Keratinocyte (primary cell): ENCODE results near the gene FCRL5. TPM values are rescaled to one million over a fixed set of nuclear protein-coding genes. Genes with fewer than 3 reads are reported as not detected.

ENCODE experiments used
- DNase-seq: peaks from one replicate; pipeline ENCODE4 v3.0.0-alpha.2; 2011; ENCODE audit warnings: low read depth, missing footprints, low spot score
- FAIRE-seq: peaks from 2 replicates; lab custom pipeline; 2011; peaks lifted over from hg19 to GRCh38; lab: Jason Lieb, UNC
- H2AFZ ChIP-seq: 2 replicates; pipeline ENCODE4 v1.6.0; 2012; ENCODE audit warnings: low read length, control low read depth, inconsistent platforms; ENCODE audit not compliant: control insufficient read depth
- H3K27ac ChIP-seq: 2 replicates; pipeline ENCODE4 v1.5.1; 2011; ENCODE audit warnings: low read length; ENCODE audit not compliant: control insufficient read depth, insufficient read depth
- H3K27me3 ChIP-seq: 3 replicates; pipeline ENCODE4 v1.6.0; 2011; ENCODE audit warnings: low read length; ENCODE audit not compliant: control insufficient read depth, insufficient read depth; ENCODE audit errors: extremely low read depth
- H3K36me3 ChIP-seq, 2 experiments: 2 replicates in 1 of 2; 3 replicates in 1 of 2; pipeline ENCODE4 v1.5.1; 2011; ENCODE audit warnings: low read length in 2 of 2, mild to moderate bottlenecking in 1 of 2; ENCODE audit not compliant: control insufficient read depth in 2 of 2, insufficient read depth in 2 of 2; ENCODE audit errors: extremely low read depth in 1 of 2
- H3K4me1 ChIP-seq: 3 replicates; pipeline ENCODE4 v1.5.1; 2011; ENCODE audit warnings: low read length; ENCODE audit not compliant: control insufficient read depth, insufficient read depth; ENCODE audit errors: extremely low read depth
- H3K4me2 ChIP-seq: 3 replicates; pipeline ENCODE4 v1.6.0; 2011; ENCODE audit warnings: low read depth, low read length; ENCODE audit not compliant: control insufficient read depth, insufficient read depth; ENCODE audit errors: extremely low read depth
- H3K4me3 ChIP-seq, 3 experiments: fragments of 200-600 bp in 1 of 3; sonication (generic) in 1 of 3; 2 replicates in 2 of 3; 3 replicates in 1 of 3; pipeline ENCODE4 v1.5.1; 2011 to 2016; ENCODE audit warnings: low read length in 3 of 3, mild to moderate bottlenecking in 3 of 3, control low read depth in 2 of 3, inconsistent platforms in 1 of 3, low read depth in 1 of 3, mixed read lengths in 1 of 3, mixed run types in 1 of 3, moderate library complexity in 1 of 3; ENCODE audit not compliant: control insufficient read depth in 2 of 3, insufficient read depth in 2 of 3; ENCODE audit errors: extremely low read depth in 1 of 3
- H3K79me2 ChIP-seq: 2 replicates; pipeline ENCODE4 v1.6.0; 2012; ENCODE audit warnings: low read length; ENCODE audit not compliant: control insufficient read depth, insufficient read depth
- H3K9ac ChIP-seq: 3 replicates; pipeline ENCODE4 v1.6.0; 2011; ENCODE audit warnings: low read length; ENCODE audit not compliant: control insufficient read depth, insufficient read depth; ENCODE audit errors: extremely low read depth
- H3K9me1 ChIP-seq: 3 replicates; pipeline ENCODE4 v1.6.0; 2011; ENCODE audit warnings: low read length; ENCODE audit not compliant: control insufficient read depth, insufficient read depth; ENCODE audit errors: extremely low read depth
- H3K9me3 ChIP-seq: 2 replicates; pipeline ENCODE4 v1.5.1; 2012; ENCODE audit warnings: low read depth, low read length; ENCODE audit not compliant: control insufficient read depth
- H4K20me1 ChIP-seq: 3 replicates; pipeline ENCODE4 v1.6.0; 2011; ENCODE audit warnings: low read length; ENCODE audit not compliant: control insufficient read depth, insufficient read depth; ENCODE audit errors: extremely low read depth
- EZH2 ChIP-seq: IDR thresholded peaks from one replicate; pipeline ENCODE4 v1.6.1; 2012; ENCODE audit warnings: inconsistent platforms, mild to moderate bottlenecking, low read length, moderate library complexity
- dilution Hi-C: fragments of 300-500 bp; cut with MboI; formaldehyde crosslinking; loops from one replicate; pipeline ENCODE4 v1.7.0; 2020; ENCODE audit warnings: low sequenced_read_pairs; ENCODE audit not compliant: extremely low pct_ligation_motif_present
- polyA plus RNA-seq, 5 experiments: library from polyadenylated mRNA; depleted of rRNA in 3 of 5; stranded (reverse) in 3 of 5; stranded (forward) in 1 of 5; unstranded in 1 of 5; fragments of >200 nt; gene quantifications; 1 replicate in 1 of 5; 2 replicates in 3 of 5; 3 replicates in 1 of 5; pipeline versions ENCODE4 v1.2.1 to v1.2.3, GENCODE V29; 2011 to 2012; ENCODE audit warnings: missing spikeins in 2 of 5, low read depth in 1 of 5, low replicate concordance in 1 of 5
- TF ChIP-seq, protein P1 (sequence below), 3 experiments: IDR thresholded peaks in 1 of 3; conservative IDR thresholded peaks in 1 of 3; optimal IDR thresholded peaks in 1 of 3; 2 replicates in 2 of 3; 3 replicates in 1 of 3; pipeline versions ENCODE3 to v1.5.1; 2011; ENCODE audit warnings: low read length in 3 of 3, mild to moderate bottlenecking in 3 of 3, moderate library complexity in 2 of 3, control low read depth in 1 of 3, inconsistent platforms in 1 of 3; ENCODE audit not compliant: insufficient read depth in 2 of 3; ENCODE audit errors: extremely low read depth in 1 of 3

Gene FCRL5
- polyA plus RNA-seq, 1 donor (not counting 4 experiments of a cell fraction or from before 2014, with no cell fraction given): not detected

DNA sequence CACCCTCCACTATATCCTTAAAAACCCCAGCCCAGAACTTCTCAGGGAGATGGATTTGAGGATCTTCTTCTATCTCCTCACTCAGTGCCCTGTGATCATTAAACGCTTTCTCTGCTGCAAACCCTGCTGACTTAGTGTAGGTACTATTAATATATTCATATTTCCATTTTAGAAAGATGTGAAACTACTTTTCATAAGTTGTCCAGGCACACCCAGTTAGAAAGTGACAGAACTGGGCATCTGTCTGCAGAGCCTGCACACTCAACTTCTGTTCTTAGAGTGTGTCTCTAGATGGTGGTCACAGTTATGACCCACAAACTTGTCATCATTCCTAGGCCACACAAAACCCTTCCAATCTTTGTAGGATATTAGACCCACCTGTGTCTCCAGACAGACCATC lies 55.0 kb downstream of the FCRL5 start:
- Histone ChIP-seq H4K20me1 (no peaks in the 10 kb centered on the region), H3K9ac (no peak overlapping the region), H3K79me2 (no peaks in the 10 kb centered on the region), H3K9me3 (no peaks in the 10 kb centered on the region), H3K4me3 (no peak overlapping the region), H2AFZ (no peak overlapping the region), H3K9me1 (no peaks in the 10 kb centered on the region), H3K4me2 (no peak overlapping the region), H3K36me3 (no peaks in the 10 kb centered on the region), H3K27ac (no peak overlapping the region), H3K4me1 (no peaks in the 10 kb centered on the region), H3K27me3 (peaks cover 6% of the 10 kb centered on the region)
- DNase-seq (no peak), FAIRE-seq (no peak)
- dilution Hi-C loops: loop anchor here (25.0 kb wide), 1 partner anchor 135 kb away; no protein-coding TSS in a partner anchor
- TF ChIP-seq, protein P1, sequence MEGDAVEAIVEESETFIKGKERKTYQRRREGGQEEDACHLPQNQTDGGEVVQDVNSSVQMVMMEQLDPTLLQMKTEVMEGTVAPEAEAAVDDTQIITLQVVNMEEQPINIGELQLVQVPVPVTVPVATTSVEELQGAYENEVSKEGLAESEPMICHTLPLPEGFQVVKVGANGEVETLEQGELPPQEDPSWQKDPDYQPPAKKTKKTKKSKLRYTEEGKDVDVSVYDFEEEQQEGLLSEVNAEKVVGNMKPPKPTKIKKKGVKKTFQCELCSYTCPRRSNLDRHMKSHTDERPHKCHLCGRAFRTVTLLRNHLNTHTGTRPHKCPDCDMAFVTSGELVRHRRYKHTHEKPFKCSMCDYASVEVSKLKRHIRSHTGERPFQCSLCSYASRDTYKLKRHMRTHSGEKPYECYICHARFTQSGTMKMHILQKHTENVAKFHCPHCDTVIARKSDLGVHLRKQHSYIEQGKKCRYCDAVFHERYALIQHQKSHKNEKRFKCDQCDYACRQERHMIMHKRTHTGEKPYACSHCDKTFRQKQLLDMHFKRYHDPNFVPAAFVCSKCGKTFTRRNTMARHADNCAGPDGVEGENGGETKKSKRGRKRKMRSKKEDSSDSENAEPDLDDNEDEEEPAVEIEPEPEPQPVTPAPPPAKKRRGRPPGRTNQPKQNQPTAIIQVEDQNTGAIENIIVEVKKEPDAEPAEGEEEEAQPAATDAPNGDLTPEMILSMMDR (optimal IDR thresholded peaks at IDR 0.05 in 1 of 3, IDR thresholded peaks at IDR 0.05 in 1 of 3, conservative IDR thresholded peaks at IDR 0.05 in 1 of 3; ENCODE audit: extremely low read depth in 1 of 3, insufficient read depth in 2 of 3, low read length in 3 of 3): no peak
- no peak for TF ChIP-seq EZH2

DNA sequence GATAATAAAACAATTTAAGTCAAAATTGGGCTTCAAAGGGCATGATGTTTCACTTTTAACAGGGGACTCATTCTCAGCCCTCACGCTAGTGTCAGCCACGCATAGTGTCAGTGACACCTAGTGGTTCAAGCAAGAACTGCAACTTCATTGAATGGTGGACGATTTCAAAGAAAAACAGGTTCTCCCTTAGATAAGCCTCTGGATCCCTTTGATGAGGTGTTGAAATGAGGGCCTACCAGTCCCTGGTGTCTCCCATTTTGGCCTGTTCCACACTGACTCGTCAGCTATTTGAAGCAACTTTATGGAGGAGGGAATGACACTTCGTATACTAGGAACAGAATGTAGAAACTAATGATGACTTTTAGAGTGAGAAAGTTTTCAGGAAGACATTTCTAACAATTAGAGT lies 56.2 kb downstream of the FCRL5 start:
- Histone ChIP-seq H3K9me3 (no peaks in the 10 kb centered on the region), H3K4me3 (no peak overlapping the region), H4K20me1 (no peaks in the 10 kb centered on the region), H3K27me3 (peaks cover 6% of the 10 kb centered on the region), H3K4me2 (no peak overlapping the region), H3K36me3 (no peaks in the 10 kb centered on the region), H3K4me1 (no peaks in the 10 kb centered on the region), H3K9me1 (no peaks in the 10 kb centered on the region), H3K27ac (no peak overlapping the region), H2AFZ (no peak overlapping the region), H3K9ac (no peak overlapping the region), H3K79me2 (no peaks in the 10 kb centered on the region)
- TF ChIP-seq EZH2: no peak
- TF ChIP-seq, protein P1 (optimal IDR thresholded peaks at IDR 0.05 in 1 of 3, IDR thresholded peaks at IDR 0.05 in 1 of 3, conservative IDR thresholded peaks at IDR 0.05 in 1 of 3; ENCODE audit: extremely low read depth in 1 of 3, insufficient read depth in 2 of 3, low read length in 3 of 3): peak; percentile 69 to 82 (median 76)
- dilution Hi-C loops: loop anchor here (25.0 kb wide), 1 partner anchor 134 kb away; no protein-coding TSS in a partner anchor
- DNase-seq (no peak), FAIRE-seq (peak; percentile 73)
